Measurements from ENCODE around the gene RPP38. TPM values are rescaled to one million over a fixed set of nuclear protein-coding genes. Genes with fewer than 3 reads are reported as not detected.

RPP38 gene
- polyA plus RNA-seq, 1 of the 3 experiments (the other 2 are of a cell fraction), result 18.5 TPM

GRCh38 chr10:15122477-15123030 is 25.4 kb downstream of the RPP38 start:
- WGBS (ENCODE audit: low lambda C conversion rate), result 94% methylated on average over 9 of the region's 9 CpGs
- ChIA-PET POLR2A (no interaction called here), CTCF (no interaction called here)
- H3K27me3 ChIP-seq (ENCODE audit: insufficient read depth), result no peaks in the 10 kb centered on the region
- peaks cover 23 to 55% of the 10 kb centered on the region in 2 experiments for H3K36me3 ChIP-seq (replicated peaks in 1 of 2; ENCODE audit: control insufficient read depth in 1 of 2, insufficient read depth in 2 of 2, low read length in 1 of 2)
- H3K9me2 ChIP-seq, result no peaks in the 10 kb centered on the region
- no peak overlapping the region for H3K4me3 ChIP-seq (ENCODE audit: low read depth in 2 of 2, low read length in 1 of 2)
- no peaks in the 10 kb centered on the region for H4K20me1 ChIP-seq (ENCODE audit: insufficient read depth)
- H3F3A ChIP-seq (replicated peaks; ENCODE audit: insufficient read depth), result peaks cover 5% of the 10 kb centered on the region
- no peak overlapping the region for H3K9ac ChIP-seq
- H2AFZ ChIP-seq (ENCODE audit: low read depth), result no peak overlapping the region
- no peak overlapping the region for H3K4me2 ChIP-seq
- H3K9me3 ChIP-seq, result no peaks in the 10 kb centered on the region
- H3K4me1 ChIP-seq (ENCODE audit: control insufficient read depth in 1 of 2, insufficient read depth in 2 of 2, low read depth in 1 of 2, low read length in 1 of 2), result peaks cover 7 to 21% of the 10 kb centered on the region in 2 experiments; a peak in 3 of 4 replicates
- H3K79me2 ChIP-seq (ENCODE audit: insufficient read depth), result no peaks in the 10 kb centered on the region
- TF ChIP-seq JUND (IDR thresholded peaks at IDR 0.05), result no peak
- TF ChIP-seq RXRA (IDR thresholded peaks at IDR 0.05; ENCODE audit: borderline replicate concordance, low read depth), result no peak
- TF ChIP-seq ELF1 (IDR thresholded peaks at IDR 0.05), result no peak
- no peak for TF ChIP-seq REST (IDR thresholded peaks at IDR 0.05; ENCODE audit: low read depth, low read length)
- H3K27ac ChIP-seq (ENCODE audit: low read depth in 2 of 2, low read length in 1 of 2), result peak overlapping the region in 1 of 2 experiments; percentile 74; a peak in 2 of 4 replicates
- no peak for DNase-seq

GRCh38 chr10:15123749-15124184 is 26.6 kb downstream of the RPP38 start:
- Histone ChIP-seq H4K20me1 (ENCODE audit: insufficient read depth) (no peaks in the 10 kb centered on the region), H3K4me3 (ENCODE audit: low read depth in 2 of 2, low read length in 1 of 2) (no peak overlapping the region), H3K9me3 (no peaks in the 10 kb centered on the region), H3K36me3 (replicated peaks in 1 of 2; ENCODE audit: control insufficient read depth in 1 of 2, insufficient read depth in 2 of 2, low read length in 1 of 2) (peaks cover 19 to 53% of the 10 kb centered on the region in 2 experiments), H3K27ac (ENCODE audit: low read depth in 2 of 2, low read length in 1 of 2) (peak overlapping the region; percentile 70 to 74), H3F3A (replicated peaks; ENCODE audit: insufficient read depth) (peaks cover 12% of the 10 kb centered on the region), H3K9me2 (no peaks in the 10 kb centered on the region), H3K27me3 (ENCODE audit: insufficient read depth) (no peaks in the 10 kb centered on the region), H3K79me2 (ENCODE audit: insufficient read depth) (no peaks in the 10 kb centered on the region), H3K4me2 (0 out of 2 replicates have a peak overlapping the region, but pooled peaks have one; percentile 16), H2AFZ (ENCODE audit: low read depth) (no peak overlapping the region), H3K9ac (0 out of 2 replicates have a peak overlapping the region, but pooled peaks have one; percentile 10), H3K4me1 (ENCODE audit: control insufficient read depth in 1 of 2, insufficient read depth in 2 of 2, low read depth in 1 of 2, low read length in 1 of 2) (peaks cover 7 to 21% of the 10 kb centered on the region in 2 experiments; a peak in 3 of 4 replicates)
- POLR2A ChIA-PET, result interaction anchor here (0.7 kb wide), 1 partner anchor 94 kb away, joined by 3 read pairs; no protein-coding TSS in a partner anchor
- no peak for TF ChIP-seq USF2 (IDR thresholded peaks at IDR 0.05; ENCODE audit: borderline replicate concordance, low read depth, low read length)
- TF ChIP-seq TCF12 (IDR thresholded peaks at IDR 0.05), result peak; percentile 76
- TF ChIP-seq PBX3 (IDR thresholded peaks at IDR 0.05), result peak; percentile 65
- peak; percentile 64; the same call in 1 of the 2 replicates for TF ChIP-seq TEAD4 (IDR thresholded peaks at IDR 0.05; ENCODE audit: borderline replicate concordance, insufficient read depth)
- no peak for TF ChIP-seq TAF1 (IDR thresholded peaks at IDR 0.05; ENCODE audit: borderline replicate concordance, low read depth, low read length)
- TF ChIP-seq EP300 (IDR thresholded peaks at IDR 0.05; ENCODE audit: borderline replicate concordance in 1 of 2, low read depth in 1 of 2, low read length in 1 of 2), result peak in 1 of 2 experiments; percentile 65; a peak in 3 of 4 replicates
- TF ChIP-seq NRF1 (IDR thresholded peaks at IDR 0.05; ENCODE audit: low read depth, low read length), result no peak
- TF ChIP-seq RXRA (IDR thresholded peaks at IDR 0.05; ENCODE audit: borderline replicate concordance, low read depth), result 0 out of 2 replicates have a peak, but pooled peaks have one; percentile 12
- no peak for TF ChIP-seq MAX (IDR thresholded peaks at IDR 0.05; ENCODE audit: low read depth)
- peak; percentile 60 for TF ChIP-seq FOSL2 (IDR thresholded peaks at IDR 0.05; ENCODE audit: borderline replicate concordance, low read depth)
- TF ChIP-seq MEF2A (IDR thresholded peaks at IDR 0.05; ENCODE audit: borderline replicate concordance, low read depth), result peak; percentile 85
- peak; percentile 68; the same call in 1 of the 2 replicates for TF ChIP-seq NFIC (IDR thresholded peaks at IDR 0.05; ENCODE audit: borderline replicate concordance)
- no peak for TF ChIP-seq SMC3 (IDR thresholded peaks at IDR 0.05; ENCODE audit: low read depth, low read length)
- TF ChIP-seq POLR2AphosphoS5 (IDR thresholded peaks at IDR 0.05; ENCODE audit: low read depth, low read length), result no peak
- peak; percentile 57 for TF ChIP-seq JUND (IDR thresholded peaks at IDR 0.05)
- no peak for TF ChIP-seq SIN3A (IDR thresholded peaks at IDR 0.05; ENCODE audit: borderline replicate concordance, low read depth, low read length)
- CTCF ChIA-PET, result interaction anchor here (0.8 kb wide), 2 partner anchors 17 to 38 kb away, joined by 3 read pairs; no protein-coding TSS in a partner anchor
- WGBS (ENCODE audit: low lambda C conversion rate), result 22% methylated on average over 3 of the region's 3 CpGs
- no peak for DNase-seq
